GM12878 (cell line): ENCODE results near the gene JDP2. TPM values are rescaled to one million over a fixed set of nuclear protein-coding genes. Genes with fewer than 3 reads are reported as not detected.

Experiments used
- ATAC-seq: fragments of 200-7000 bp; cut with Tn5 transposase; 3 replicates; pipeline ENCODE4 v1.9.1; 2020; ENCODE audit warnings: mild to moderate bottlenecking, moderate library complexity
- BruUV-seq: library from RNA; stranded (reverse); fragments of 400-500 nt; replicated peaks from 2 replicates; lab custom pipeline; 2021; lab: Mats Ljungman, UMichigan
- CTCF ChIA-PET: fragments of 300-600 bp; sonication (Branson Sonifier 250); formaldehyde crosslinking; extraction: SDS; loops from one replicate; lab custom pipeline; 2021; ENCODE audit warnings: inconsistent platforms; lab: Yijun Ruan, JAX
- POLR2A ChIA-PET: fragments of 350-600 bp; formaldehyde crosslinking; extraction: SDS; loops from one replicate; lab custom pipeline; 2021; ENCODE audit warnings: inconsistent platforms; lab: Charles Lee
- RAD21 ChIA-PET: fragments of 300-600 bp; sonication (Branson Sonifier 250); formaldehyde crosslinking; loops from one replicate; lab custom pipeline; 2023; ENCODE audit warnings: antibody characterized with exemption; ENCODE audit not compliant: unreplicated experiment; lab: Charles Lee
- SMC1A ChIA-PET: fragments of 300-600 bp; sonication (Branson Sonifier 250); formaldehyde crosslinking; loops from one replicate; lab custom pipeline; 2023; ENCODE audit not compliant: unreplicated experiment, uncharacterized antibody; lab: Charles Lee
- DNase-seq: peaks from one replicate; pipeline ENCODE4 v3.0.0-alpha.2; 2011; ENCODE audit warnings: low read depth, low spot score
- FAIRE-seq: peaks from 3 replicates; lab custom pipeline; 2011; peaks lifted over from hg19 to GRCh38; lab: Jason Lieb, UNC
- H2AFZ ChIP-seq: 2 replicates; pipeline ENCODE4 v1.6.0; 2011; ENCODE audit warnings: low read depth, low read length, control low read depth; ENCODE audit not compliant: control insufficient read depth
- H3K27ac ChIP-seq: 2 replicates; pipeline ENCODE4 v1.5.1; 2011; ENCODE audit warnings: control low read depth; ENCODE audit not compliant: control insufficient read depth, insufficient read depth
- H3K27me3 ChIP-seq, 2 experiments: replicated peaks in 1 of 2; 2 replicates each; pipeline versions ENCODE4 v1.6.0 to v1.6.1; 2011; ENCODE audit warnings: low read length in 1 of 2; ENCODE audit not compliant: control insufficient read depth in 2 of 2, insufficient read depth in 2 of 2
- H3K36me3 ChIP-seq, 2 experiments: 2 replicates each; pipeline ENCODE4 v1.5.1; 2011; ENCODE audit warnings: low read length in 1 of 2; ENCODE audit not compliant: control insufficient read depth in 2 of 2, insufficient read depth in 2 of 2
- H3K4me1 ChIP-seq: 2 replicates; pipeline ENCODE4 v1.6.1; 2011; ENCODE audit warnings: mild to moderate bottlenecking, low read length, moderate library complexity, mixed read lengths; ENCODE audit not compliant: control insufficient read depth, insufficient read depth
- H3K4me2 ChIP-seq: 2 replicates; pipeline ENCODE4 v1.6.0; 2011; ENCODE audit warnings: control low read depth; ENCODE audit not compliant: control insufficient read depth, insufficient read depth
- H3K4me3 ChIP-seq: fragments of 200-600 bp; sonication (generic); 2 replicates; pipeline ENCODE4 v1.5.1; 2016
- H3K79me2 ChIP-seq: 2 replicates; pipeline ENCODE4 v1.6.0; 2011; ENCODE audit warnings: low read length; ENCODE audit not compliant: control insufficient read depth, insufficient read depth
- H3K9ac ChIP-seq: 2 replicates; pipeline ENCODE4 v1.8.0; 2011; ENCODE audit warnings: low read length, control low read depth, mixed read lengths; ENCODE audit not compliant: control insufficient read depth, insufficient read depth
- H3K9me3 ChIP-seq: replicated peaks from 3 replicates; pipeline ENCODE4 v1.5.1; 2011; ENCODE audit warnings: mild to moderate bottlenecking, low read length; ENCODE audit not compliant: control insufficient read depth, insufficient read depth
- H4K20me1 ChIP-seq: 2 replicates; pipeline ENCODE4 v1.6.0; 2011; ENCODE audit not compliant: control insufficient read depth, insufficient read depth
- BRCA1 ChIP-seq: IDR thresholded peaks from 2 replicates; pipeline ENCODE4 v1.6.1; 2011; ENCODE audit warnings: low read depth, low read length, improper control_type of control experiment
- CEBPZ ChIP-seq: fragments of 150-350 bp; IDR thresholded peaks from 2 replicates; pipeline ENCODE4 v1.6.1; 2016; ENCODE audit warnings: low read depth, low read length
- CHD1 ChIP-seq: IDR thresholded peaks from 2 replicates; pipeline ENCODE4 v1.6.1; 2012; ENCODE audit warnings: low read depth, low read length, improper control_type of control experiment
- CHD2 ChIP-seq: IDR thresholded peaks from 2 replicates; pipeline ENCODE4 v1.6.1; 2011; ENCODE audit warnings: low read depth, low read length, improper control_type of control experiment, borderline replicate concordance
- KDM1A ChIP-seq: fragments of 200-600 bp; sonication (generic); IDR thresholded peaks from 2 replicates; pipeline ENCODE4 v1.6.1; 2016; ENCODE audit warnings: borderline replicate concordance
- MEF2B ChIP-seq: fragments of 450-650 bp; IDR thresholded peaks from 2 replicates; pipeline ENCODE4 v1.6.1; 2018; ENCODE audit warnings: mild to moderate bottlenecking, moderate library complexity; ENCODE audit not compliant: partially characterized antibody, poor library complexity, severe bottlenecking
- NFYB ChIP-seq: IDR thresholded peaks from 2 replicates; pipeline ENCODE4 v1.6.1; 2011; ENCODE audit warnings: low read depth, mild to moderate bottlenecking, low read length, improper control_type of control experiment, moderate library complexity; ENCODE audit not compliant: insufficient read depth
- NR2C1 ChIP-seq: fragments of 450-650 bp; IDR thresholded peaks from 2 replicates; pipeline ENCODE4 v1.6.1; 2017; ENCODE audit warnings: antibody characterized with exemption, mild to moderate bottlenecking, moderate library complexity
- PBX3 ChIP-seq: IDR thresholded peaks from 2 replicates; pipeline ENCODE4 v1.6.1; 2011; ENCODE audit warnings: mild to moderate bottlenecking, low read depth, low read length, moderate library complexity; ENCODE audit not compliant: insufficient replicate concordance
- RELA ChIP-seq: fragments of 450-650 bp; IDR thresholded peaks from 2 replicates; pipeline ENCODE4 v1.8.0; 2014; ENCODE audit warnings: borderline replicate concordance; ENCODE audit not compliant: partially characterized antibody
- SUPT20H ChIP-seq: IDR thresholded peaks from 2 replicates; pipeline ENCODE4 v1.6.1; 2011; ENCODE audit warnings: low read depth, mild to moderate bottlenecking, low read length, moderate library complexity, borderline replicate concordance; ENCODE audit not compliant: control insufficient read depth
- TCF12 ChIP-seq: IDR thresholded peaks from 2 replicates; pipeline ENCODE4 v1.6.1; 2011; ENCODE audit warnings: low read depth, mild to moderate bottlenecking, low read length
- WGBS: methylation state at CpG from one replicate; pipeline ENCODE4 v1.1.6; 2016; ENCODE audit warnings: low lambda C conversion rate; ENCODE audit not compliant: insufficient replicate concordance, insufficient coverage; ENCODE audit errors: missing lambda C conversion rate; 5-methylcytosine and 5-hydroxymethylcytosine counted together
- in situ Hi-C: fragments of 300-500 bp; cut with MboI; formaldehyde crosslinking; loops from 9 replicates; pipeline ENCODE4 v1.14.3; 2018; ENCODE audit warnings: mixed read lengths
- intact Hi-C: fragments of 100-400 bp; cut with micrococcal nuclease; formaldehyde crosslinking; loops from one replicate; pipeline ENCODE4 v1.14.2; 2022; ENCODE audit not compliant: unreplicated experiment
- polyA plus RNA-seq, 11 experiments: library from polyadenylated mRNA; depleted of rRNA in 4 of 11; unstranded in 6 of 11; stranded (reverse) in 5 of 11; fragments of >200 nt; fragmentation: Nextera tagmentation in 4 of 11; fragmentation: Illumina TruSeq in 1 of 11; extraction: Ambion mirVana in 4 of 11; extraction: Trizol in 1 of 11; gene quantifications; 1 replicate in 1 of 11; 2 replicates in 10 of 11; pipeline versions ENCODE4 v1.2.1 to v1.2.3, GENCODE V29; 2011 to 2016; ENCODE audit warnings: inconsistent platforms in 2 of 11, missing spikeins in 2 of 11, low read depth in 1 of 11
- total RNA-seq, 4 experiments: library from RNA; depleted of rRNA in 3 of 4; stranded (reverse); fragments of >200 nt in 3 of 4; fragmentation: Illumina TruSeq in 1 of 4; extraction: Trizol in 1 of 4; gene quantifications; 2 replicates each; pipeline versions ENCODE4 v1.2.1 to v1.2.3, GENCODE V29; 2013 to 2021

The JDP2 gene
- total and polyA plus RNA-seq, 10 of the 15 experiments (the other 5 are each of a cell fraction or from before 2014, with no cell fraction given): 0.71 to 21.3 (median 11.2) TPM

- in situ Hi-C loops: loop anchor here (10.0 kb wide), 1 partner anchor 152 kb away; no protein-coding TSS in a partner anchor
- peaks cover 3% of the 10 kb centered on the region for H3K79me2 ChIP-seq
These were observed 29.1 kb downstream of the JDP2 start for GRCh38 chr14:75456997-75457335.

GRCh38 chr14:75457648-75458165 lies 29.9 kb downstream of the JDP2 start:
- H3K9ac ChIP-seq: no peak overlapping the region
- WGBS: 99% methylated on average over 10 of the region's 10 CpGs
- H3K4me2 ChIP-seq: no peak overlapping the region
- peaks cover 3% of the 10 kb centered on the region for H3K79me2 ChIP-seq
- in situ Hi-C loops (loop anchor here (10.0 kb wide), 1 partner anchor 153 kb away; no protein-coding TSS in a partner anchor), intact Hi-C loops (loop anchor here (10.0 kb wide), 1 partner anchor 323 kb away; no protein-coding TSS in a partner anchor)
- H3K4me3 ChIP-seq: no peak overlapping the region
- DNase-seq: no peak
- no peaks in the 10 kb centered on the region for H3K27me3 ChIP-seq
- H2AFZ ChIP-seq: no peak overlapping the region
- peaks cover 2 to 27% of the 10 kb centered on the region in 2 experiments; a peak in 3 of 4 replicates for H3K36me3 ChIP-seq
- no peak for ATAC-seq
- ChIA-PET SMC1A (interaction anchor here (1.1 to 1.5 kb wide), 3 partner anchors 19 to 145 kb away, joined by 3 to 9 read pairs (median 3); no protein-coding TSS in a partner anchor), CTCF (interaction anchor here (1.0 to 8.0 kb wide), 2 partner anchors 11 to 152 kb away, joined by 3 to 240 read pairs; no protein-coding TSS in a partner anchor), RAD21 (no interaction called here), POLR2A (interaction anchor here (0.5 to 1.2 kb wide), 2 partner anchors 30 to 155 kb away, joined by 4 read pairs; no protein-coding TSS in a partner anchor)
- H3K4me1 ChIP-seq: peaks cover 29% of the 10 kb centered on the region
- no peak for FAIRE-seq
- H4K20me1 ChIP-seq: no peaks in the 10 kb centered on the region
- no TSS peak for BruUV-seq
- H3K27ac ChIP-seq: no peak overlapping the region
- no peaks in the 10 kb centered on the region for H3K9me3 ChIP-seq
- TF ChIP-seq PBX3 (no peak), MEF2B (no peak), RELA (no peak), CEBPZ (no peak), NFYB (no peak), CHD2 (no peak)

More at GRCh38 chr14:75456997-75457335, 29.1 kb downstream of the JDP2 start:
- TF ChIP-seq NR2C1 (no peak), BRCA1 (no peak), KDM1A (no peak), CHD1 (no peak), TCF12 (no peak), SUPT20H (no peak)
- DNase-seq (no peak), ATAC-seq (no peak), FAIRE-seq (no peak)
- peaks cover 30% of the 10 kb centered on the region for H3K4me1 ChIP-seq
- H2AFZ ChIP-seq: no peak overlapping the region
- 99% methylated on average over 5 of the region's 5 CpGs for WGBS
- no peak overlapping the region for H3K9ac ChIP-seq
- H3K27me3 ChIP-seq: no peaks in the 10 kb centered on the region
- no peaks in the 10 kb centered on the region for H4K20me1 ChIP-seq
- SMC1A ChIA-PET: interaction anchor here (0.9 kb wide), 1 partner anchor 10 kb away, joined by 3 read pairs; no protein-coding TSS in a partner anchor
- BruUV-seq: no TSS peak
- peaks cover 2 to 26% of the 10 kb centered on the region in 2 experiments; a peak in 3 of 4 replicates for H3K36me3 ChIP-seq
- no peak overlapping the region for H3K27ac ChIP-seq
- intact Hi-C loops: loop anchor here (10.0 kb wide), 1 partner anchor 322 kb away; no protein-coding TSS in a partner anchor
- no peak overlapping the region for H3K4me2 ChIP-seq
- RAD21 ChIA-PET: no interaction called here
- H3K9me3 ChIP-seq: no peaks in the 10 kb centered on the region
- H3K4me3 ChIP-seq: no peak overlapping the region
- POLR2A ChIA-PET: interaction anchor here (0.5 to 1.4 kb wide), 2 partner anchors 28 to 154 kb away, joined by 4 read pairs; no protein-coding TSS in a partner anchor
- CTCF ChIA-PET: interaction anchor here (8.0 kb wide), 1 partner anchor 151 kb away, joined by 240 read pairs; no protein-coding TSS in a partner anchor
